ENCODE measurements around the gene SHISA9.

SHISA9 gene

GRCh38 chr16:13081825-13082331, 180.5 kb downstream of the SHISA9 start:
- DNase-seq, result no peak

DNA sequence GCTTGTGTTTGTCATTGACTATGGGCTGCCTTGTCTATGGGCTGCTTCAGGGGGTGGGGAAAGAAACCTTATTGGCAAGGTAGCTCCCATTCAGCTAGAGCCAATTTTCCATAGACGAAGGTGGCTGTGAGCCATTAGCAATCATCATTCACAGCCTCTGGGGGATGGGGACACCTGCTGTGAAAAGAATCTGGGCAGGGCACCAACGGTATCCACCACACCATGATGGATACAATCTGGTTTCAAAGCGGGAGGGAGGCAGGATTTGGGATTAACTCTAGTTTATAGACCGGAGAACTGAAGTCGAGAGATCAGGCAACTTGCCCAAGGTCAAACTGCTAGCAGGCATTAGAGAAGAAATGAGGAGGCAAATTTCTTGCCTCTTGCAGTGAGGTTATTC, 182.3 kb downstream of the SHISA9 start:
- DNase-seq, result no peak

- no peak for DNase-seq
These were observed 182.9 kb downstream of the SHISA9 start for GRCh38 chr16:13084331-13084730.

DNA sequence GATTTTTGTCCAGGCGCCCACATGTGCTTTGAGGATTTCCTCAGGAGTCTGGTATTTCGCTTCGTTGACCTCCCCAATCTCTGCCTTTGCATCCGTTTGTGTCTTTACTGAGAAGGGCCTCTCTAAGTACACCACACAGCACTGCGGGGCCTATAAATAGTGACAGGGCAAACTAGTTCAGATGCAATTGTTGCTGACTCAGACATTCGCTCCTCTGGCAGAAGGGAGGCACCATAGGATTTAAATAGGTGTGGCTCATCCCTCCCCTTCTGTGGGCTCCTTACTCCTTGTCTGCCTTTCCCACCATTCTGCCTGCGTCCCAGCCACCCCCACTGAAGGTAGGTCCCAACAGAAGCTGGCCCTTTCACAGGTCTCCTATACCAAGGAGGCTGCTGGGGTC, 192.3 kb downstream of the SHISA9 start:
- DNase-seq, result no peak

DNA sequence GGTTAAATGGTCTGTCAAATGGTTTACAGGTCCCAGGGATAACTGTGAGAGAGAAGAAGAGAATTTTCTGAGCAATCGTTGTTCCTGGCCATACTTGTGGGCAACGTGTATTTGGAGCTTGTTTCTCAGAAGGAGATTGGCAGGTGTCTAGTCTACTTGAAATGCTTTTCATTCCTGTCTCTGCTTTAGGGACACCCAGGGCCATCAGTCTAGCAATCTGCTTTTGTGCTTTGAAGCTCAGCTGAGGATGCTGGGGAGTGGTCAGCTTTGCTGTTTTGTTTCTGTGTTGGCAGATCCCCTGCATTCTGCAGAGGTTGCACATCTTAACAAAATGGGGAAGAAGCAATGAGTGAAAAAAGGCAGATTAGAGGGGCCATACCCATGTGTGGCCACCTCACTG, 193.7 kb downstream of the SHISA9 start:
- no peak for DNase-seq

- DNase-seq, result no peak
These were observed 197.1 kb downstream of the SHISA9 start for GRCh38 chr16:13098536-13098935.

- no peak for DNase-seq
These were observed 198.4 kb downstream of the SHISA9 start for GRCh38 chr16:13099822-13100221.

DNA sequence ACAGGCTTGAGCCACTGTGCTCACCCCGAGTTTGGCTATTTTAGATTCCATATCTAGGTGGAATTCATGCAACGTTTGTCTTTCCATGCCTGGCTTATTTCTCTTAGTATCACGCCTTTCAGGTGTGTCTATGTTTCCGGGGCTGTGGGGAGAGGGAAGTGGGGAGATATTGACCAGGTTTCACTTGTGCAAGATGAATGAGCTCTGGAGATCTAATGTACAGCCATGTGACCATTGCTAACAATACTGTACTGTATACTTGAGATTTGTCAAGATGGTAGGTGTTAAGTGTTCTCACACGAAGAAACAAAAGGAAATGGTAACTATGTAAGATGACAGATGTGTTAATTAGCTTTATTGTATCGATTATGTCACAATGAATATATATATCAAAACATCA, 199.6 kb downstream of the SHISA9 start:
- DNase-seq, result no peak

- DNase-seq, result no peak
These were observed 200.4 kb downstream of the SHISA9 start for GRCh38 chr16:13101828-13102227.

- no peak for DNase-seq
These were observed 201.0 kb downstream of the SHISA9 start for GRCh38 chr16:13102401-13102800.

DNA sequence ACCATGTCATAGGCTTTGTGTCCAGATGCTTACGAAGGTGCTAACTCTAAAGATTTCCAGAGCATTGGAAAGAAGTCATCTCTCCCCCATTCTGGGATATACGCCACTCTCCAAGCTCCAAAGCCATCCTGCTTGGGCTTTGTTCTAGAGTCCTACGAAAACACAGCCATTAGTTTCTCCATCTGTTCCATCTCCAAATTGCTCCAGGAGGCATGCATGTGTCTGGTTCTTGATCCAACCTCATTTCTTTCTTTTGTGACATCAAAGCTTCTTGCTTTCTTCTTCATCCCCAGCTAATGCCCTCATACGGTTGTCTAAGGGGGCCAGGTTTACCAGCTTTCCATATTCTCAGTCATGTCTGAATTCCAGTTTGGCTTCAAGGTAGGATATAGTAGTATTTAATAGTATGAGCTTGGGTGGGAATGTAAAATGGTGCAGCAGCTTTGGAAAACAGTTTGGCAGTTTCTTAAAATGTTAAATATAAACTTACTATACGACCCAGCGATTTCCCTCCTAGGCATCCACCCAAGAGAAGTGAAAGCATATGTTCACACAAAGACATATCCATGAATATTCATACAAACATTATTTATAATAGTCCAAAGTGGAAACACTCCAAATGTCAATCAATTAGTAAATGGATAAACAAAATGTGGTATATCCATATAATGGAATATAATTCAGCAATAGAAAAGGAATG, 202.6 kb downstream of the SHISA9 start:
- DNase-seq, result no peak

GRCh38 chr16:13104772-13105171, 203.4 kb downstream of the SHISA9 start:
- DNase-seq, result no peak

GRCh38 chr16:13105427-13105826, 204.0 kb downstream of the SHISA9 start:
- no peak for DNase-seq

DNA sequence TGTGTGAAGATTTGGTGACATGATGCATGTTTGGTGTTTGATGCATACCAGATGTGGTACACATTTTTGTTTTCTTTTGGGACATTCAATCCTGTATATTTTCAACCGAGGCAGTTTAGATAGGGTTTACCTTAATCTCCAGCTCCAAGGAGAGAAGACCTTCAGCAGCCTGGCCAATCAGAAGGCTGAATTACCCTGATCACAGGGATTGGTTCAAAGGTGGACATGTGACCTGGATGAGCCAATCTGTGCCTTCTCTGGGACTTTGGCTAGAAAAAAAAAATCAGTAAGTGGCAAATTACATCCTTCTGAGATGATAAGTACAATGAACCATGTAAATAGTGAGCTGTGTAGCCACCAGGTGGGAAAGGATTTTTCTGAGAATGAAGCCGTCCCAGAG, 205.1 kb downstream of the SHISA9 start:
- no peak for DNase-seq

DNA sequence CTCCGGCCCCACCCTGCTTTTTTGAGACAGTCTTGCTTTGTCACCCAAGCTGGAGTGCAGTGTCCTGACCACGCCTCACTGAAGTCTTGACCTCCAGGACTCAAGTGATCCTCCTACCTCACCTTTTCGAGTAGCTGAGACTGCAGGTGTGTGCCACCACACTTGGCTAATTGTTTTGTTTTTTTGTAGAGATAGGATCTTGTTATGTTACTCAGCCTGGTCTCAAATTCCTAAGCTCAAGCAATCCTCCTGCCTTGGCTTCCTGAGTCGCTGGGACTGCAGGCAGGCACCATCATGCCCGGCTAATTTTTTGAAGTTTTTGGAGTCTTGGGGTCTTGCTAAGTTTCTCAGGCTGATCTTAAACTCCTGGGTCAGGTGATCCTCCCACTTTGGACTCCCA, 206.7 kb downstream of the SHISA9 start:
- DNase-seq, result no peak

- no peak for DNase-seq
These were observed 207.8 kb downstream of the SHISA9 start for GRCh38 chr16:13109171-13109570.

DNA sequence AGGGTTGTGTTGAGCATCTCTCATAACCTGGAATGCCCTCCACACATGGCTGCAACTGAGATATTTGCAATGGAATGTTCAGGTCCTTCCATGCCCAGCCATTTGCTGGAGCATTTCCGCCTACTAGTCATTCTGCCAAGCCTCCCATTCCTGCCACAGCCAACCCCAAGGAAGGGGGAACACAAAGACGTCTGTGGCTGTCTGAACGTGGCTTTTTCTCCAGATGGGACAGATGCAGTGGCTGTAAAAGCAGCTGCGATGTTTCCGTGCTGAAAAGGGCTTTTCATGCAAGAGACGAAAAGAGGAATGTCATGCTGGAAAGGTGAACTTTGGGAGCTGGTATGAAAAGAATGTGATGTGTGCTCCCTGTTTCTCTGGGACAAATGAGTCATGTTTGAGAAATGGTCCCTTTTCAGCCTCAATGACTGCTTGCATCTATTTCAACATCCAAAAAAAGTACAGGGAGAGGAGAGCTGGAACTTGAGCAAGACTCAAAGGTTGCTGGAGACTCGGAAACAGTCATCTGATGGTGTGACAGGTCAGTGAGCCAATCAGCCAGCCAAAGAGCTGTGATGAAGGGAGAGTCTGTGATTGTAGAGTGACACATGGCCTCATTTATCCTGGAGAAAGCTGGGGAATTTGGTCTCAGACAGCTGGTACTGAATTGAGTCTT, 208.9 kb downstream of the SHISA9 start:
- DNase-seq, result no peak

GRCh38 chr16:13111747-13112146, 210.3 kb downstream of the SHISA9 start:
- no peak for DNase-seq

GRCh38 chr16:13113741-13114140, 212.3 kb downstream of the SHISA9 start:
- DNase-seq, result no peak

DNA sequence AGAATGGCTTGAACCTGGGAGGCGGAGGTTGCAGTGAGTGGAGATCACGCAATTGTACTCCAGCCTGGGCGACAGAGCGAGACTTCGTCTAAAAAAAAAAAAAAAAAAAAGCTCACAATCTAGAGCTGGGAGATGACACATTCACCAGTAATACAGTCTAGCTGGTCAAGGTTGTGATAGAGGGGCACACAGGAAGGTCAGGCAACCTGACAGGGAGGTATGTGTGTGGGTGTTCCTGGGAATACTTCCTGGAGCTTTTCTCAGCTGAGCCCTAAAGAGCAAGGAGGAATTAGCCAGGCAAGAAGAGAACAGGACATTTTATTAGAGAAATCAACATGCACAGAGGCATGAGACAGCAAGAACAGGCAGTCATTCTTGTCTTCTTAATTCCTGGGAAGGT, 216.7 kb downstream of the SHISA9 start:
- no peak for DNase-seq

GRCh38 chr16:13120091-13120490, 218.7 kb downstream of the SHISA9 start:
- no peak for DNase-seq

- DNase-seq, result no peak
These were observed 219.2 kb downstream of the SHISA9 start for GRCh38 chr16:13120557-13120956.

DNA sequence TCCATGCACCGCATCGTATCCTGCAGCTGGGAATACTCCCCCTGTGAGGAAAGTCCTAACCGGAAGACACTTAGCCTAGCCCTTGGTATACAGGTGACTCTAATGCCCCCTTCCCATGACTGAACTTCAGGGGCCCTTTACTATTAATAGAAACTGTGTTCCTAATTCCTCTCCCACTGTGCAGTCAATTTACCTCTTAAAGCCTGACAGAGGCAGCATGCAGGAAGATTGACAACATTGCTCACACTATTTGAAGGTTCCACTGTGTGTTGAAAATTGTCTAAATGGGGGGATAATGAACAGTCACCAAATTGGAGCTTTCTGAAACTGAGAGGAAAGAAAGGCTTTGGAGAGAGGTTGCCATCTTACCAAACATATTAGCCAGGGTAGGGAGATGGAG, 222.6 kb downstream of the SHISA9 start:
- DNase-seq, result no peak

DNA sequence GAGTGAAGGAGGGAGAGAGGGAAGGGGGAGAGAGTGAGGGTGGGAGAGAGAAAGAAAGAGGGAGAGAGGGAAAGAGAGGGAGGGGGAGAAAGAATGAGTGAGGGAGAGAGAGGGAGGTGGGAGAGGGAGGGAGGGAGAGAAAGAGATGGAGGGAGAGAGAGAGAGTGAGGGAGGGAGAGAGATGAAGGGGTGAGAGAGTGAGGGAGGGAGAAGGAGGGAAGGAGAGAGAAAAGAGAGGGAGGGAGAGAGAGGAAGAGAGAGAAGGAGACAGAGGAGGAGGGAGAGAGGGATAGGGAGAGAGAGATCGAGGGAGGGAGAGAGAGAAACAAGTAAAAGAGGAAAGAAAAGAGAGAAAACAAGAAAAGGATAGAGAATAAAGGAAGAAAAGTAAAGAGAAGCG, 225.7 kb downstream of the SHISA9 start:
- DNase-seq, result no peak

- DNase-seq, result no peak
These were observed 229.2 kb downstream of the SHISA9 start for GRCh38 chr16:13130586-13130985.

Measured in NCI-H1694 treated with DMSO at 0.1 percent for 48 hours (cell line).